ENCODE measurements around the gene RPS3. TPM values are rescaled to one million over a fixed set of nuclear protein-coding genes. Genes with fewer than 3 reads are reported as not detected.
A peak's percentile ranks its signal among the peaks of the same experiment; 100 is the strongest.

Gene RPS3
- total RNA-seq, 3 donors from 2014 or later, result 1,703 to 2,122 (median 2,056) TPM

GRCh38 chr11:75420224-75421034 is 21.1 kb downstream of the RPS3 start:
- ATAC-seq (peak; percentile 48), DNase-seq (peak in 2 of 3 donors; percentile 30 to 61)
- TF ChIP-seq CTCF (IDR thresholded peaks at IDR 0.05), result no peak
- Histone ChIP-seq H3K4me1 (ENCODE audit: low read depth) (peaks cover 28% of the 10 kb centered on the region), H3K9me3 (no peaks in the 10 kb centered on the region), H3K4me3 (no peak overlapping the region), H3K36me3 (ENCODE audit: low read depth) (no peaks in the 10 kb centered on the region)
- intact Hi-C loops (cut with DNase I, micrococcal nuclease), result no loop called here

- peaks cover 28% of the 10 kb centered on the region for H3K4me1 ChIP-seq (ENCODE audit: low read depth)
- ATAC-seq (no peak), DNase-seq (peak in 2 of 3 donors; percentile 23 to 28)
- no peak for TF ChIP-seq CTCF (IDR thresholded peaks at IDR 0.05)
- no peaks in the 10 kb centered on the region for H3K9me3 ChIP-seq
- no peaks in the 10 kb centered on the region for H3K36me3 ChIP-seq (ENCODE audit: low read depth)
- intact Hi-C loops (cut with DNase I, micrococcal nuclease), result no loop called here
- no peak overlapping the region for H3K4me3 ChIP-seq
Measured at GRCh38 chr11:75421035-75421602, 21.8 kb downstream of the RPS3 start.

- intact Hi-C loops (cut with DNase I, micrococcal nuclease), result no loop called here
- no peak for TF ChIP-seq CTCF (IDR thresholded peaks at IDR 0.05)
- Histone ChIP-seq H3K4me1 (ENCODE audit: low read depth) (peaks cover 28% of the 10 kb centered on the region), H3K9me3 (no peaks in the 10 kb centered on the region), H3K36me3 (ENCODE audit: low read depth) (no peaks in the 10 kb centered on the region), H3K4me3 (no peak overlapping the region)
- ATAC-seq (peak; percentile 71), DNase-seq (no peak)
Measured at GRCh38 chr11:75421902-75422247, 22.6 kb downstream of the RPS3 start.

GRCh38 chr11:75422248-75423231 is 23.2 kb downstream of the RPS3 start:
- no peaks in the 10 kb centered on the region for H3K36me3 ChIP-seq (ENCODE audit: low read depth)
- peak; percentile 81 for ATAC-seq
- no peak for TF ChIP-seq CTCF (IDR thresholded peaks at IDR 0.05)
- DNase-seq, result peak in 2 of 3 donors; percentile 44 to 49
- H3K9me3 ChIP-seq, result no peaks in the 10 kb centered on the region
- peaks cover 28% of the 10 kb centered on the region for H3K4me1 ChIP-seq (ENCODE audit: low read depth)
- no peak overlapping the region for H3K4me3 ChIP-seq
- intact Hi-C loops (cut with DNase I, micrococcal nuclease), result no loop called here

- H3K9me3 ChIP-seq, result no peaks in the 10 kb centered on the region
- intact Hi-C loops (cut with DNase I, micrococcal nuclease), result no loop called here
- TF ChIP-seq CTCF (IDR thresholded peaks at IDR 0.05), result no peak
- no peak for ATAC-seq
- H3K4me1 ChIP-seq (ENCODE audit: low read depth), result peaks cover 28% of the 10 kb centered on the region
- DNase-seq, result peak in 1 of 3 donors; percentile 21
- no peaks in the 10 kb centered on the region for H3K36me3 ChIP-seq (ENCODE audit: low read depth)
- H3K4me3 ChIP-seq, result no peak overlapping the region
Measured at GRCh38 chr11:75423721-75424120, 24.4 kb downstream of the RPS3 start.
